ENCODE measurements around the gene SEC14L3.

SEC14L3 gene

GRCh38 chr22:30414525-30415047 is 57.2 kb downstream of the SEC14L3 start:
- Mint-ChIP-seq H3K4me3 (no peak overlapping the region), H3K27ac (peak overlapping the region; percentile 79), H3K27me3 (no peaks in the 10 kb centered on the region), H3K9me3 (no peaks in the 10 kb centered on the region), H3K4me1 (peaks cover 23% of the 10 kb centered on the region), H3K36me3 (ENCODE audit: low read depth) (peaks cover 47% of the 10 kb centered on the region)
- ATAC-seq (no peak), DNase-seq (no peak)

GRCh38 chr22:30413745-30414524 is 57.9 kb downstream of the SEC14L3 start:
- Mint-ChIP-seq H3K4me3 (no peak overlapping the region), H3K36me3 (ENCODE audit: low read depth) (peaks cover 47% of the 10 kb centered on the region), H3K27me3 (no peaks in the 10 kb centered on the region), H3K4me1 (peaks cover 21% of the 10 kb centered on the region), H3K27ac (peak overlapping the region; percentile 79), H3K9me3 (no peaks in the 10 kb centered on the region)
- DNase-seq (no peak), ATAC-seq (no peak)

DNA sequence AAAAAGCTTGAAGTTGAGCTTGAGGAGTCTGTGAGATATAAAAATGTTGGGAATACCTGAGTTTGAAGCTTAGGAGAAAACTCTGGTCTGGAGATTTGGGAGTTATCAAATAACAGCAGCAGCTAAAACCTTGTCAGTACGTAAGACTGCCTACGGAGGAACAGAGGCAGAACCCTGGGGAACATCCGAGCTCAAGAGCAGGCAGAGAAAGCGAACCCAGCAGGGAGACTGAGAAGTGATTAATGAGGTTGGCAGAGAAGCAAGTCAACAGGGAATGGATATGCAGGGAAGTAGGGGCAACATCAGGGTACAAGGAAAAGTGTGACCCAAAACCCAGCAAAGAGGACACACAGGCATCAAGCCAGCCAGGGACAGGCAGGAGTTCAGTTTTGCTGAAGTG is 58.8 kb downstream of the SEC14L3 start:
- Mint-ChIP-seq H3K36me3 (ENCODE audit: low read depth) (peaks cover 48% of the 10 kb centered on the region), H3K27ac (peak overlapping the region; percentile 28), H3K9me3 (no peaks in the 10 kb centered on the region), H3K27me3 (no peaks in the 10 kb centered on the region), H3K4me1 (peaks cover 31% of the 10 kb centered on the region), H3K4me3 (no peak overlapping the region)
- no peak for DNase-seq
- no peak for ATAC-seq

DNA sequence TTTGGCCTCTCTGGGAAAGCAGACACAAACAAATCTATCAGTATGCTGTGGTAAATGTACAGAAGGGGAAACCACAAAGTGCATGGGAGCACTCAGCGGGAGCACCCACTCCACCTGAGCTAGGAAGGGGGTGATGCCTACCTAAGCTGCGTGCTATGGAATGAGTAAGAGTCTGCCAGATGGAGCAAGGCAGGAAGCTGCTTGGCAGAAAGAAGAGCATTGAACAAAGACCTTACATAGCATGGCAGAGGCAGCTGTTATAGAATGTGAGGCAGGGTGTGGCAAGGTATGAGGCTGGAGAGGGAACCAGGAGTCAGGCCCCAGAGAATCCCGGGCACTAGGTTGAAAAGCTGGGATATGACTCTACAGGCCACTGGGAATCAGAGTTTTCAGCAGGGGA is 60.0 kb downstream of the SEC14L3 start:
- Mint-ChIP-seq H3K4me1 (peaks cover 31% of the 10 kb centered on the region), H3K4me3 (no peak overlapping the region), H3K9me3 (no peaks in the 10 kb centered on the region), H3K27ac (no peak overlapping the region), H3K27me3 (no peaks in the 10 kb centered on the region), H3K36me3 (ENCODE audit: low read depth) (peaks cover 46% of the 10 kb centered on the region)
- ATAC-seq: no peak
- DNase-seq: no peak

Data from activated naive CD8-positive, alpha-beta T cell treated with anti-CD3 and anti-CD28 coated beads, Interleukin-2, amount 50 U/mL, for 24 hours (primary cell).